Osteocyte (in vitro differentiated cells): ENCODE measurements around the gene RAPGEF4. TPM values are rescaled to one million over a fixed set of nuclear protein-coding genes. Genes with fewer than 3 reads are reported as not detected.
A peak's percentile ranks its signal among the peaks of the same experiment; 100 is the strongest.

Experiments
- DNase-seq: peaks from one replicate; pipeline ENCODE4 v3.0.0; 2021; ENCODE audit warnings: mixed read lengths; ENCODE audit not compliant: unreplicated experiment; ENCODE audit errors: extremely low spot score
- H3K27ac Mint-ChIP-seq: one replicate; pipeline ENCODE4 v1.8.0; 2021; ENCODE audit warnings: mild to moderate bottlenecking, mixed read lengths; ENCODE audit not compliant: unreplicated experiment
- H3K27me3 Mint-ChIP-seq: one replicate; pipeline ENCODE4 v1.8.0; 2021; ENCODE audit warnings: mixed read lengths; ENCODE audit not compliant: unreplicated experiment
- H3K36me3 Mint-ChIP-seq: one replicate; pipeline ENCODE4 v1.8.0; 2021; ENCODE audit warnings: mixed read lengths; ENCODE audit not compliant: unreplicated experiment
- H3K4me1 Mint-ChIP-seq: one replicate; pipeline ENCODE4 v1.8.0; 2021; ENCODE audit warnings: mixed read lengths; ENCODE audit not compliant: unreplicated experiment
- H3K4me3 Mint-ChIP-seq: one replicate; pipeline ENCODE4 v1.8.0; 2021; ENCODE audit warnings: mild to moderate bottlenecking, moderate library complexity, mixed read lengths; ENCODE audit not compliant: unreplicated experiment
- H3K9me3 Mint-ChIP-seq: one replicate; pipeline ENCODE4 v1.8.0; 2021; ENCODE audit warnings: mixed read lengths; ENCODE audit not compliant: unreplicated experiment
- CTCF ChIP-seq: fragments of 200-600 bp; sonication (generic); IDR thresholded peaks from 2 replicates; pipeline ENCODE4 v1.5.0; 2021; ENCODE audit warnings: antibody characterized with exemption, mild to moderate bottlenecking, moderate library complexity
- total RNA-seq: library from RNA; stranded (reverse); gene quantifications from 2 replicates; pipeline ENCODE4 v1.2.1, GENCODE V29; 2021

RAPGEF4 gene
- total RNA-seq, 1 donor from 2014 or later: 0.91 TPM

GRCh38 chr2:172855588-172855987 lies 119.9 kb downstream of the RAPGEF4 start:
- H3K36me3 Mint-ChIP-seq: no peaks in the 10 kb centered on the region
- DNase-seq: no peak
- H3K4me3 Mint-ChIP-seq: no peak overlapping the region
- H3K27ac Mint-ChIP-seq: no peak overlapping the region
- no peaks in the 10 kb centered on the region for H3K27me3 Mint-ChIP-seq
- H3K9me3 Mint-ChIP-seq: peaks cover 28% of the 10 kb centered on the region
- peaks cover 14% of the 10 kb centered on the region for H3K4me1 Mint-ChIP-seq
- no peak for TF ChIP-seq CTCF

GRCh38 chr2:172856606-172857005 lies 121.0 kb downstream of the RAPGEF4 start:
- no peak overlapping the region for H3K27ac Mint-ChIP-seq
- H3K36me3 Mint-ChIP-seq: no peaks in the 10 kb centered on the region
- H3K4me3 Mint-ChIP-seq: no peak overlapping the region
- peaks cover 19% of the 10 kb centered on the region for H3K4me1 Mint-ChIP-seq
- no peaks in the 10 kb centered on the region for H3K27me3 Mint-ChIP-seq
- no peak for DNase-seq
- TF ChIP-seq CTCF: no peak
- H3K9me3 Mint-ChIP-seq: peaks cover 17% of the 10 kb centered on the region

- Mint-ChIP-seq H3K9me3 (peaks cover 13% of the 10 kb centered on the region), H3K36me3 (no peaks in the 10 kb centered on the region), H3K4me1 (peaks cover 19% of the 10 kb centered on the region), H3K27me3 (no peaks in the 10 kb centered on the region), H3K4me3 (no peak overlapping the region), H3K27ac (no peak overlapping the region)
- no peak for TF ChIP-seq CTCF
- no peak for DNase-seq
Observed at GRCh38 chr2:172858473-172858745, 122.8 kb downstream of the RAPGEF4 start.

- DNase-seq: no peak
- Mint-ChIP-seq H3K36me3 (no peaks in the 10 kb centered on the region), H3K9me3 (peaks cover under 1% of the 10 kb centered on the region), H3K27ac (peak overlapping the region; percentile 50), H3K4me1 (peaks cover 19% of the 10 kb centered on the region), H3K27me3 (peaks cover 2% of the 10 kb centered on the region), H3K4me3 (peak overlapping the region; percentile 56)
- no peak for TF ChIP-seq CTCF
Observed at GRCh38 chr2:172859581-172860335, 124.1 kb downstream of the RAPGEF4 start.

- Mint-ChIP-seq H3K4me3 (peak overlapping the region; percentile 56), H3K36me3 (no peaks in the 10 kb centered on the region), H3K27me3 (peaks cover 2% of the 10 kb centered on the region), H3K9me3 (no peaks in the 10 kb centered on the region), H3K27ac (peak overlapping the region; percentile 50), H3K4me1 (peaks cover 19% of the 10 kb centered on the region)
- no peak for TF ChIP-seq CTCF
- no peak for DNase-seq
Observed at GRCh38 chr2:172860336-172860707, 124.7 kb downstream of the RAPGEF4 start.
